Measurements from ENCODE around the gene C1GALT1. TPM values are rescaled to one million over a fixed set of nuclear protein-coding genes. Genes with fewer than 3 reads are reported as not detected.

The C1GALT1 gene
- total RNA-seq, 1 experiment from 2014 or later = 81.5 TPM

- Histone ChIP-seq H2BK15ac (ENCODE audit: low read depth, low read length) (no peak overlapping the region), H3K9ac (ENCODE audit: extremely low read depth, insufficient read length, low read length) (no peak overlapping the region), H3K4me1 (ENCODE audit: insufficient read depth, low read length) (no peaks in the 10 kb centered on the region), H2AK5ac (ENCODE audit: insufficient read length, low read length) (no peak overlapping the region), H3K9me3 (ENCODE audit: control insufficient read depth, low read depth, low read length) (no peaks in the 10 kb centered on the region), H2BK12ac (ENCODE audit: insufficient read length, low read depth, low read length) (no peak overlapping the region), H3K14ac (ENCODE audit: insufficient read depth, low read length) (no peak overlapping the region), H2BK5ac (ENCODE audit: insufficient read length, low read length) (no peak overlapping the region), H2BK120ac (ENCODE audit: low read depth, low read length, poor library complexity, severe bottlenecking) (no peak overlapping the region), H3K79me2 (ENCODE audit: insufficient read depth, low read length) (no peaks in the 10 kb centered on the region), H3K4me2 (ENCODE audit: insufficient read depth, insufficient read length, low read length) (no peak overlapping the region), H4K20me1 (ENCODE audit: control insufficient read depth, insufficient read depth, insufficient read length) (no peaks in the 10 kb centered on the region), H4K8ac (replicated peaks; ENCODE audit: insufficient read length, low read depth, low read length) (no peak overlapping the region), H3K56ac (ENCODE audit: insufficient read length, low read depth, low read length) (no peak overlapping the region), H3K23me2 (ENCODE audit: insufficient read length, low read depth, low read length, poor library complexity, severe bottlenecking) (no peaks in the 10 kb centered on the region), H3K4ac (ENCODE audit: low read depth, low read length) (no peak overlapping the region), H3K27ac (ENCODE audit: insufficient read length, low read depth, low read length) (no peak overlapping the region), H3K23ac (ENCODE audit: insufficient read length, low read depth, low read length) (no peak overlapping the region), H2BK20ac (ENCODE audit: low read depth, low read length, poor library complexity, severe bottlenecking) (no peak overlapping the region), H4K5ac (ENCODE audit: insufficient read length, low read depth, low read length) (no peak overlapping the region), H3K18ac (ENCODE audit: insufficient read length, low read depth, low read length) (no peak overlapping the region), H3T11ph (ENCODE audit: low read length) (no peak overlapping the region), H3K79me1 (ENCODE audit: insufficient read depth, low read depth, low read length, poor library complexity, severe bottlenecking) (no peaks in the 10 kb centered on the region), H3K27me3 (ENCODE audit: insufficient read depth, low read length) (no peaks in the 10 kb centered on the region), H2AFZ (ENCODE audit: low read length) (no peak overlapping the region), H4K91ac (ENCODE audit: insufficient read length, low read depth, low read length) (no peak overlapping the region)
- Mint-ChIP-seq H3K4me3 (no peak overlapping the region), H3K27ac (no peak overlapping the region), H3K36me3 (ENCODE audit: insufficient read depth in 1 of 3, low read depth in 3 of 3) (peaks cover 0 to 1% (median 0%) of the 10 kb centered on the region in 3 experiments; a peak in 1 of 7 replicates), H3K4me1 (peaks cover 7 to 17% of the 10 kb centered on the region in 2 experiments), H3K9me3 (no peaks in the 10 kb centered on the region; a peak in 1 of 5 replicates), H3K27me3 (ENCODE audit: low read depth) (no peaks in the 10 kb centered on the region; the same call in 1 of the 2 replicates)
- no peak for DNase-seq
- WGBS (ENCODE audit: extremely low coverage, insufficient read length, low lambda C conversion rate) = no CpG with 5 or more reads among the region's 8 CpGs
- TF ChIP-seq CTCF (conservative IDR thresholded peaks at IDR 0.05) = no peak
Observed at GRCh38 chr7:7265081-7266075, 83.0 kb downstream of the C1GALT1 start.
